Esophagus (tissue), 2 donors: Measurements from ENCODE around the gene ZSCAN5B. TPM values are rescaled to one million over a fixed set of nuclear protein-coding genes. Genes with fewer than 3 reads are reported as not detected.

Source experiments
- H3K27ac ChIP-seq, 2 donors: one replicate each; pipeline ENCODE4 v1.5.1; 2013; ENCODE audit warnings: low read depth in 2 of 2, mild to moderate bottlenecking in 2 of 2, inconsistent platforms in 1 of 2, low read length in 1 of 2, moderate library complexity in 1 of 2
- H3K27me3 ChIP-seq, 2 donors: one replicate each; pipeline ENCODE4 v1.6.1; 2013; ENCODE audit warnings: low read length in 2 of 2, control low read depth in 1 of 2, mild to moderate bottlenecking in 1 of 2; ENCODE audit not compliant: insufficient read depth in 2 of 2, control insufficient read depth in 1 of 2
- H3K36me3 ChIP-seq, 2 donors: one replicate each; pipeline ENCODE4 v1.6.1; 2013; ENCODE audit warnings: low read length in 1 of 2; ENCODE audit not compliant: control insufficient read depth in 2 of 2, insufficient read depth in 2 of 2
- H3K4me1 ChIP-seq, 2 donors: one replicate each; pipeline ENCODE4 v1.6.1; 2013; ENCODE audit warnings: low read length in 1 of 2; ENCODE audit not compliant: control insufficient read depth in 2 of 2, insufficient read depth in 2 of 2
- H3K4me3 ChIP-seq, 2 donors: one replicate each; pipeline ENCODE4 v1.5.1; 2013; ENCODE audit warnings: low read length in 2 of 2, mild to moderate bottlenecking in 2 of 2, low read depth in 1 of 2, moderate library complexity in 1 of 2
- H3K9me3 ChIP-seq, 2 donors: one replicate each; pipeline ENCODE4 v1.6.1; 2013; ENCODE audit warnings: mild to moderate bottlenecking in 2 of 2, low read depth in 1 of 2, low read length in 1 of 2, moderate library complexity in 1 of 2; ENCODE audit not compliant: control insufficient read depth in 2 of 2, insufficient read depth in 1 of 2
- WGBS, 2 donors: extraction: QIAGEN DNeasy Blood & Tissue Kit; methylation state at CpG; one replicate each; pipeline ENCODE4 v1.1.7; 2013; 5-methylcytosine and 5-hydroxymethylcytosine counted together
- polyA plus RNA-seq, 2 donors: library from polyadenylated mRNA; stranded (reverse); fragments of 200-250 nt; gene quantifications; one replicate each; pipeline ENCODE4 v1.2.3, GENCODE V29; 2013
- donor health status: healthy with polysubstance abuse.
- donor health status: Bipolar disorder and iron deficiency.

ZSCAN5B gene
- polyA plus RNA-seq, 2 donors = 0.01 to 0.04 TPM

GRCh38 chr19:56161534-56161933, 36.0 kb downstream of the ZSCAN5B start:
- Histone ChIP-seq H3K27me3 (no peaks in the 10 kb centered on the region), H3K4me3 (no peak overlapping the region), H3K27ac (no peak overlapping the region), H3K4me1 (peaks cover 0 to 4% of the 10 kb centered on the region in 2 donors), H3K36me3 (peaks cover 0 to 26% of the 10 kb centered on the region in 2 donors), H3K9me3 (peaks cover 0 to 5% of the 10 kb centered on the region in 2 donors)
- WGBS, 2 donors = 92 to 97% methylated on average over 11 of the region's 11 CpGs

GRCh38 chr19:56159622-56160271, 37.8 kb downstream of the ZSCAN5B start:
- Histone ChIP-seq H3K9me3 (peaks cover 0 to 5% of the 10 kb centered on the region in 2 donors), H3K36me3 (peaks cover 0 to 36% of the 10 kb centered on the region in 2 donors), H3K27ac (no peak overlapping the region), H3K4me1 (peaks cover 0 to 4% of the 10 kb centered on the region in 2 donors), H3K27me3 (no peaks in the 10 kb centered on the region), H3K4me3 (no peak overlapping the region)
- WGBS, 2 donors = 97 to 98% methylated on average over 45 to 69 of the region's 69 CpGs

- Histone ChIP-seq H3K4me1 (peaks cover 0 to 4% of the 10 kb centered on the region in 2 donors), H3K36me3 (peaks cover 0 to 37% of the 10 kb centered on the region in 2 donors), H3K9me3 (peaks cover 0 to 5% of the 10 kb centered on the region in 2 donors), H3K4me3 (no peak overlapping the region), H3K27me3 (no peaks in the 10 kb centered on the region), H3K27ac (no peak overlapping the region)
- 90 to 92% methylated on average over 9 of the region's 9 CpGs for WGBS, 2 donors
Observed at GRCh38 chr19:56159009-56159559, 38.5 kb downstream of the ZSCAN5B start.

- Histone ChIP-seq H3K36me3 (peaks cover 0 to 37% of the 10 kb centered on the region in 2 donors), H3K27me3 (no peaks in the 10 kb centered on the region), H3K4me3 (no peak overlapping the region), H3K27ac (no peak overlapping the region), H3K9me3 (peaks cover 0 to 5% of the 10 kb centered on the region in 2 donors), H3K4me1 (peaks cover 0 to 4% of the 10 kb centered on the region in 2 donors)
- WGBS, 2 donors = 94 to 95% methylated on average over 13 to 16 of the region's 16 CpGs
Observed at GRCh38 chr19:56158170-56158757, 39.3 kb downstream of the ZSCAN5B start.

GRCh38 chr19:56156768-56157167, 40.8 kb downstream of the ZSCAN5B start:
- peaks cover 0 to 7% of the 10 kb centered on the region in 2 donors for H3K4me1 ChIP-seq
- H3K27ac ChIP-seq = no peak overlapping the region
- peaks cover 0 to 37% of the 10 kb centered on the region in 2 donors for H3K36me3 ChIP-seq
- no peaks in the 10 kb centered on the region for H3K27me3 ChIP-seq
- H3K4me3 ChIP-seq = no peak overlapping the region
- WGBS, 2 donors = 65 to 69% methylated on average over 11 of the region's 11 CpGs
- H3K9me3 ChIP-seq = peaks cover 0 to 3% of the 10 kb centered on the region in 2 donors

- Histone ChIP-seq H3K4me3 (no peak overlapping the region), H3K27me3 (no peaks in the 10 kb centered on the region), H3K36me3 (peaks cover 0 to 27% of the 10 kb centered on the region in 2 donors), H3K4me1 (peaks cover 0 to 7% of the 10 kb centered on the region in 2 donors), H3K27ac (no peak overlapping the region), H3K9me3 (peaks cover 0 to 3% of the 10 kb centered on the region in 2 donors)
- WGBS, 2 donors = 70 to 71% methylated on average over 17 of the region's 17 CpGs
Observed at GRCh38 chr19:56155124-56155687, 42.4 kb downstream of the ZSCAN5B start.

- WGBS, 2 donors = 52 to 63% methylated on average over 6 of the region's 6 CpGs
- Histone ChIP-seq H3K36me3 (peaks cover 0 to 21% of the 10 kb centered on the region in 2 donors), H3K27ac (no peak overlapping the region)
Observed at GRCh38 chr19:56153507-56153906, 44.1 kb downstream of the ZSCAN5B start.

GRCh38 chr19:56152644-56153043, 44.9 kb downstream of the ZSCAN5B start:
- Histone ChIP-seq H3K4me1 (peaks cover 0 to 7% of the 10 kb centered on the region in 2 donors), H3K27me3 (no peaks in the 10 kb centered on the region), H3K4me3 (no peak overlapping the region), H3K27ac (no peak overlapping the region), H3K36me3 (peaks cover 0 to 25% of the 10 kb centered on the region in 2 donors), H3K9me3 (no peaks in the 10 kb centered on the region)
- WGBS, 2 donors = 79 to 85% methylated on average over 2 of the region's 2 CpGs

More at GRCh38 chr19:56153507-56153906, 44.1 kb downstream of the ZSCAN5B start:
- Histone ChIP-seq H3K4me3 (no peak overlapping the region), H3K4me1 (peaks cover 0 to 7% of the 10 kb centered on the region in 2 donors), H3K27me3 (no peaks in the 10 kb centered on the region), H3K9me3 (no peaks in the 10 kb centered on the region)

GRCh38 chr19:56150358-56150757, 47.2 kb downstream of the ZSCAN5B start:
- H3K4me1 ChIP-seq = peaks cover 0 to 3% of the 10 kb centered on the region in 2 donors
- no peak overlapping the region for H3K4me3 ChIP-seq
- WGBS, 2 donors = 89 to 92% methylated on average over 11 of the region's 11 CpGs
- H3K36me3 ChIP-seq = peaks cover 0 to 30% of the 10 kb centered on the region in 2 donors
- no peak overlapping the region for H3K27ac ChIP-seq
- H3K27me3 ChIP-seq = no peaks in the 10 kb centered on the region
- no peaks in the 10 kb centered on the region for H3K9me3 ChIP-seq
